GM19238 (cell line): ENCODE data around the gene GRIK2.
"Not testable (repeated sequence)": the region's sequence is repeated elsewhere in the genome, so short reads cannot be mapped to it uniquely, and the experiment has no call there.

ENCODE experiments used
- DNase-seq: peaks from one replicate; pipeline ENCODE4 v3.0.0; 2011; ENCODE audit warnings: low spot score; ENCODE audit not compliant: insufficient read length

The GRIK2 gene

DNA sequence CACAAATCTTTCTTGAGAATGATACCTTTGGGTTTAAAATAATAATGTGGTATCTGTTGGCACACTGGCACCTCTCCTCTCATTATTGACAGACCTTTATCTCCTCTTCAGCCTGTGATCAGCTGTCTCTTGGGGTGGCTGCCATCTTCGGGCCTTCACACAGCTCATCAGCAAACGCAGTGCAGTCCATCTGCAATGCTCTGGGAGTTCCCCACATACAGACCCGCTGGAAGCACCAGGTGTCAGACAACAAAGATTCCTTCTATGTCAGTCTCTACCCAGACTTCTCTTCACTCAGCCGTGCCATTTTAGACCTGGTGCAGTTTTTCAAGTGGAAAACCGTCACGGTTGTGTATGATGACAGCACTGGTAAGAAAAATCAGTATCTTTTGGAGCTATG is 232.8 kb downstream of the GRIK2 start:
- no peak for DNase-seq

DNA sequence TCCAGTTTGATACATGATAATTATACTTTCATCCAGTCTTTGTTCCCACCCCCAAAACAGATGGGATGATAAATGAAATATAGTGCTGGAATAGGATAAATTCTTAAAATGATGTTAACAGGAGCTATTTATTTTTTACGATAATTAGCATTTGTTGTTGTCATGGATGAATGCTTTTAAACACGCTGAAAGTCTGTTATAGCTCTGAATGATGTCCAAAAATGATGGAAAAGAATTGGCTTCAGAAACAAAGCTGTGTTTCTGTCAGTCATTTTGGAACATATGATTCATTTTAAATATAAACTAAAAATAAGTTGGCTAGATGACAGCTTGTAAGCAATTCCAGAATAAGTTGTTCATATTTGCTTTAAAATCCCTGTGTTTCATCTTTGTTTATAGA is 237.4 kb downstream of the GRIK2 start:
- DNase-seq = no peak

DNA sequence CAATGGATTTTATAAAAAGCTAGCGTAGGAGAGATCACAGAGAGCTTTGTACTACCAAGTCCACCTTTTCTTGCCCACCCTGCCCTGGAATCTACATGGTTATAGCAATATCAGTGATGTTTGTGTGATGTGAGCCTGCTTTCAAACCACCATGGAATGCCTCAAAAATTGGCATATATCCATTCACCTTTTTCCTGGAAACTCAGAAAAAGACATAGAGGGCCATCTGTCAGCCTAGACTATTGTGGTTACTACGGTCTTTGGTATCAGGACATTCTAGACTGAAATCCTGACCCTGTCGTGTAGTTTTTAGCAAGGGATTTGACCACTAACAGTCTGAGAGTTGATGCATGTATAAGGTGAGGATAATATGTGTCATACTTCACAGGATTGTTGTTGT is 239.6 kb downstream of the GRIK2 start:
- DNase-seq = no peak

DNA sequence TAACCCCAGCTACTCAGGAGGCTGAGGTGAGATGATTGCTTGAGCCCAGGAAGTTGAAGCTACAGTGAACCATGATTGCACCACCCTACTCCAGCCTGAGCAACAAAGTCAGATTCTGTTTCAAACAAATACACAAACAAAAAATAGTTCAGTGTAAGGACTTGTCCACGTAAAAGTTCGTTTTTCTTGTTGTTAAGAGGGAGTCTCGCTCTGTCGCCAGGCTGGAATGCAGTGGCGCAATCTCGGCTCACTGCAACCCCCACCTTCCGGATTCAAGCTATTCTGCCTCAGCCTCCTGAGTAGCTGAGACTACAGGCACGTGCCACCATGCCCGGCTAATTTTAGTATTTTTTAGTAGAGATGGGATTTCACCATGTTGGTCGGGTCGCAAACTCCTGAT is 245.4 kb downstream of the GRIK2 start:
- not testable (repeated sequence) for DNase-seq

DNA sequence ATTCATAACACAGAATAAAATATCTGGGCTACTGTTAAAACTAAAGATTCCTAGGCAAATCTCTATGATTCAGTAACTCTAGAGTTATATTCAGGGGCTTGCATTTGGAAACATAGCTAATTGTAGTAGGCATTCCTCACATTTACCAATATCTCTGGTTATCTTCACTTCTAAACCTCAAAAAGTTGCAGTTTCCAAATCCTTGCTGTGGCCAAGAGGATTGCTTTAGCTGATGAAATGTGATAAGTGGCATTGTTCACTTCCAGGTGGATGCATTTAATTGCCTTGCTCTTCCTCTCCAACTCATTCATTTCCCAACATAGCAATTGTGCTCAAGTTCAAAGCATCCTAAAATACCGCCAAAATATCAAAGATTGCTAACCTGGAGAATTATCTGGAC is 246.6 kb downstream of the GRIK2 start:
- no peak for DNase-seq

DNA sequence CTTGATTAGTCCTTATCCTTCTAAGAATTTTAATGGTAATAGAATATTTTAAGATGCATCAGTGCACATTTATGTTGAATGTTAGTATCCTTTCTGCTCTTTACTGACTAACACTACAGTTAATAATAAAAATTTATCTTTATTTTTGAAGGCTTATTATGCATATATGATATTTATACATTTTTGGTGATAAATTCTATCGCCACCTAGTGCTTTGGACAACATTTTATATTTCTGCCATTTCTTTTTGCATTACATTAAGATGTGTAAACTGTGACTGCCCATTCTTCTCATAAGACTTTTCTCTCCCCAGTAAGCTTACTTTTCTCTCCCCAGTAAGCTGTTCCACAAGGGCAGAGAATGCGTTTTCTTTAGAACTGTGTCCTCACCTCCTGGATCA is 252.3 kb downstream of the GRIK2 start:
- no peak for DNase-seq

DNA sequence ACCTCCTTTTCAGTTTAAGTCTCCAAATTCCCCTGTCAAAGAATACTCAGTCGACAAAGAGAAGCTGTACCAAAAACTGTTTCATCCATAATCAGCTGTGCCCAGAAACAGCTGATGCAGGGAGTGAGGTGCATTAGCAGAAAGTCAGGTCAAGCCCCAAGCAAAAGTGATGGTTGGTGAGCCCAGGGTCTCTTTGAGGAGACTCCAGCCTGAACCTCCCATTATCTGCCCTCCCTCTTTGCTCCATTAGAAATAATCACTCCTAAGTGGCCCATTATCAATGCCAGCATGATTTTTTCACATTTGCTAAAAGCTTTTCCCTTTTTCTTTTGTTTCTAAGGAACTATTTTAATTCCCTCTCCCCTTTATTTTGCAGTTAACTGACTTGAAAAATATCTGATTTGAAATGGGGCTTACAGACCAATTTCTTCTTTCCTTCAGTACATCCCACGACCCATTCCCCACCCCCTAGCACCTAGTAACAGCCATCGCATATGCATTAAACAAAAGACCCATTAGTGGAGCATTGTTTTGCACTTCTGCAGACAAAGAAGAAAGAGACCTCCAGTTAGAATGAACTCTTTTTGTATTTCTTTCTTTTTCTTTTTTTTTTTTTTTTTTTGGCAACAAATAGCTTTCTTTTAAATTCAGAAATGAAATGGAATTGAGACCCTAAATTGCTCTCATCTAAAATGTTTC is 257.0 kb downstream of the GRIK2 start:
- DNase-seq = no peak

DNA sequence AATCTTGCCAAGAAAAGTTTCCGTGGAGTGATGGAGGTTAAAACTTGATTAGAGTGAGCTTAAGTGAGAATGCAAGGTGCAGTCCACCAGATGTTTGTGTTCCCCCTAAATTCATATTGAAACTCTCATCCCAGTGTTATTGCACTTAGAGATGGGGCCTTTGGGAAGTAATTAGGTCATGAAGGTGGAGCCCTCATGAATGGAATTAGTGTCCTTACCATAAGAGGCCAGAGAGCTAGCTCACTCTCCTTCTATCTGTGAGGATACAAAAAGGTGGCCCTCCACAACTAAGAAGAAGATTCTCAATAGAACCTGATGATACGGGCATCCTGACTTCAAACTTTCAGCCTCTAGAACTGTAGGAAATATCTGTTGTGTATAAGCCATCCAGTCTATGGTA is 258.6 kb downstream of the GRIK2 start:
- DNase-seq = no peak

DNA sequence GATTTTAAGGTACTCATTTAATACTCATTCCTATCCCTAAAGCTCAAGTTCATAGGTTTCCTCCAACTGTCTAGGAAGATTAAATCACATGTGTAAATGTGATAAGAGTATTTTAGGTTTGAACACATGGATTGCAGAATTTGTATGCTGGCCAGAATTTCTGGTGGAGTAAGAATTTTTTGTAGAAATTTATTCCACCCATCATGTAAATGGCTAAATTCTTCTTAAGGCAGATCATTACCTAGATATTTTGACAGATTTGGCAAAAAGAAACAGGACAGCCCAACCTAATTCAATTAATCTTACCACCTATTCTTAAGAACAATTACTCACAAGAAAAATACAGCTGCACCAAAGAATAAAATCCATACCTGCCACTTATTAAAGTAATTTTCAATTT is 261.6 kb downstream of the GRIK2 start:
- DNase-seq = no peak

DNA sequence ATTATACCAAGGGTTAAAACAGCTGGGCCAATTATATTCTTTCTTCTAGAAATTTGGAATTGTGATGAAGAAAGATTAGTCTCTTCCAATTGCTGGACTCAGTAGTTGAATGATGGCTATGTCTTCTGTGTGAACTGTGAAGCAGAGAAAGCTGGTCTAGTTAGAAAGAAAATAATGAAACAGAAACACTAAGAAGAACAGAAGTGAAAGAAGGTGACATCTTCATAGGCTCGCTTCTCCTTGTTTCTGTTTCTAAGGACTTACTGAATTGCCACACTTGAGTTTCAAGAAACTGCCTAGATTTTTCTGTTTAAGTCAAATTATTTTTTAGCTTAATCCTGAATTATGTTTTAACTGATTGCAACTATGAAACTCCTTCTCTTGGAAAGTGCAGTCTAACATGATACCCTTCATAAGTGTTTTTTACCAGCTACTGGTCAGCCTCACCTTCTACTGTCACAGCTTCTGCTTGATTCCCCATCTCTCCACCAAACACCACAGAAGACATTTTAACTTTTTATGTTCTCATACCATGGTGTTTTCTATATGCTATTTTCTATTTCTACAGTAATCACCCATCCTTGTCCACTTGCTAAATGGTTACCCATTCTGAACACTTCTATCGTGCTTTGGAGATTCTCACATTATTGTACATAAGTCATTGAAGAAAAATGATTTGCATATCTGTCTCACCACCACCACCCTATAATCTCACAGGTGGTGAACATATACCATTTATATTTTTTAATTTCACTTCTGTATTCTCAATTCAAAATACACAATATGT is 268.8 kb downstream of the GRIK2 start:
- DNase-seq = no peak

DNA sequence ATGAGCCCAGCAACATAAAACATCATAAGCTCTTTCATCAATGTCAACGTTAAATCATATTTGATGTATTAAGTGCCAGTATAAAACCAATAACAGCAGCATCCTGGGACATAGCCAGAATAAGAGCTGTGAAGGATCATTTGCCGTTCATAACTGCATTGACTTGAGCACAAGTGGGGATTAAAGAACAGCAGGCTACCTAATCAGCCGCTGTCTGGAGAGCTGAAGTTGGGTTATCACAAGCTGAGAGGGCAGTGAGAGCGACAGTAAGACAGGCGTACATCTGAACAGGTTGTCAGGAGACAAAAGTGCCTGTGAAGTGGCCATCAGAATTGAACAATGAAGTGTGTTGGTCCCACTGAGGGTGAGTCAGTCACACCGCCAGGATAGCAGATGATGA is 269.6 kb downstream of the GRIK2 start:
- no peak for DNase-seq

DNA sequence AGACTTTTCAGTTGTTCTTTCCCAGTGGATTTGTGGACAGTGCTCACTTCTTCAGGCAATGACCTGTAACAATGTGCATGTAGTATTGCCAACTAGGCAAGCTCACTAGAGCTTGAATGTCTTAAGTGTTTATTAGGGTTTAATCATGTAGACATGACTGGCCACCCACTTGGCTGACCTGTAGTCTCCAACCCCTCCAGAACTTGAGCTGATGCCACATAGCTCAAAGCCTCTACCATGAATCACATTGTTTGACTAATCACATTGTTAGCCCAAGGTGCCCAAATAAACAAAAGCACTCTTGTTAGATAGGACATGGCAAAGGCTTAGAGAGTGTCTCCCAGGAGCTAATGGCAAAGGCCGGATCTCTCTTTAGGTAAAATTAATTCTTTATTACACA is 272.7 kb downstream of the GRIK2 start:
- no peak for DNase-seq

DNA sequence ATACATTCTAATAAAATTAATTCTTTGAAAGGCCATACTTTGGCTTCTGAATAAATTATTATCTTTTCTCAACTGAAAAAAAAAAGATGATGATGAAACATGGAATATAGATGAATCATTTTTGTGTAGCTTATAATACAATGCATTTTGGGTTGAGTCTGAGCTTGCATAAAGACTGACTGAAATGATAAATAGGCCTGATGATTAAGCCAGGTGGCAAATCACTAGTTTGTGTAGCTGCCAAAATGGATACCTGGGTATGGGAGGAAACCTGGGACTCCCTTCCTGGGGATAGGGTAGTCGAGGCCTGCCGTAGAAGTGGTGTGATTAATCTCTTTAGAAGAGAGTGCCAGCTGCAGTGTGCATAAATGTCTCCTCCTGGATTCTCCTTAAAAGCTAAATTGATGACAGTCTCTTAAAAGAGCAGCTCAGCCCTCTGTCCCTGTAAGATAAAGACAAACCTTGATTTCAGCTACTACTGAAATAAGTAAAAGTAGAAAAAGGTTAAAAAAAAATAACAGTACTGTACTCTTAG is 275.1 kb downstream of the GRIK2 start:
- no peak for DNase-seq

DNA sequence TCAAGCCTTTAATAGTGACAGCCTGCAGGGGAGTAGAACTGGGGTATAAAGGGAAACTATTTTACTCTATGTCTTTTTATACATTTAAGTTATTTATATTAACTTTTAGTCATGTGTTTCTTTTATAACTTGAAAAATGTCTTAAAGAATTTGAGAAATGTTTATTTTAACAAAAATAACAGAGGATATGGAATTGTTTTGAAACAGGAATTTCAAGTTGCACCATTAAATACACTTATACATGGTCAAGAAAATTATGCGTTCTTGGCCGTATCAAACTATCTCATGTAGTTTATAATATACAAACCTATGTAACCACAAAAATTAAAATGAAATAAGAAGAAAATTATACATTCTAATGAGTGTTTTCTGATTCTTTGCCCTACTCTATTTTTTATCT is 282.7 kb downstream of the GRIK2 start:
- DNase-seq = no peak

DNA sequence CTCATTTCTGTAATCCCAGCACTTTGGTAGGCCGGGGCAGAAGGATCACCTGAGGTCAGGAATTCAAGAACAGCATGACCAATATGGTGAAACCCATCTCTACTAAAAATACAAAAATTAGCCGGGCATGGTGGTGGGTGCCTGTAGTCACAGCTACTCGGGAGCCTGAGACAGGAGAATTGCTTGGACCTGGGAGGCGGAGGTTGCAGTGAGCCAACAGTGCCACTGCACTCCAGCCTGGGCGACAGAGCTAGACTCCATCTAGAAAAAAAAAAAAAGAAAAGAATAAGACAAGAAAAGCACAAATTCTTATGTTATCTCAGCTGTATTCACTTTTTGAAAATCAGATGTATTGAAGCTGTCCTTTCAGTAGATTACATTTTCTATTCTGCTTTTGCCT is 289.4 kb downstream of the GRIK2 start:
- no peak for DNase-seq

DNA sequence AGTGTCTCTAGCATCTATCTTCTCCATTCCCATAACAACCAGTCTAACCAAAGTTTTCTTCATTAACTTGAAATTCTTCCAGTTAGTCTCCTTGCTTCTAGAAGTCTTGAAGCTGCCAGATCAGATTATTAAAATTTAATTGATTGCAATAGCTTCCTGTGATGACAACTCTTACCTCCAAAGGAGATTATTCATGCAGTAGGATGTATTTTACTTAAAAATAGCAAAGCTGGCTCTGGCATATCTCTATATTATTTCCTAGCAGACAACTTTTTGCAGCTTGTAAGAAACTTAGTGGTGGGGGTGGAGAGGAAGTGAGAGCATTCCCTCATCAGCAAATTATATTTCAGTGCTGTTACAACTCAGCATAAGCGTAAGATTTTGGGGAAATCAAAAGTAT is 290.4 kb downstream of the GRIK2 start:
- no peak for DNase-seq

DNA sequence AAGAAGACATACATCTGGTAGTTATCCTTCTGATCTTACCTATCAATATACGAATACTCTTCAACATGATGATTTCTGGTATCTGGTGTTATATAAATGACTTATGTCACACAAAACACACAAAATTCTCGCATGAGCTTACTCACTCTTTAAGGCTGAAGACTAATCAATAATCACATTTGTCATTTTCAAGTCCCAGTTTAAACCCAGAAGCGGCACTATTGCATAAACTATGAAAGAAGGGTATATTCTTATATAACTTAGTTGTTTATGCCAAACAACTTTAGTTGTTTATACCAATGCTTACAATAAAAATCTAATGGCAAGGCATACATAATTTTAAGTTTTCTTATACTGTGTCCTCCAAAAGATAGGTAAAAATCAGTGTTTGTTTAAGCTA is 293.1 kb downstream of the GRIK2 start:
- DNase-seq = no peak

DNA sequence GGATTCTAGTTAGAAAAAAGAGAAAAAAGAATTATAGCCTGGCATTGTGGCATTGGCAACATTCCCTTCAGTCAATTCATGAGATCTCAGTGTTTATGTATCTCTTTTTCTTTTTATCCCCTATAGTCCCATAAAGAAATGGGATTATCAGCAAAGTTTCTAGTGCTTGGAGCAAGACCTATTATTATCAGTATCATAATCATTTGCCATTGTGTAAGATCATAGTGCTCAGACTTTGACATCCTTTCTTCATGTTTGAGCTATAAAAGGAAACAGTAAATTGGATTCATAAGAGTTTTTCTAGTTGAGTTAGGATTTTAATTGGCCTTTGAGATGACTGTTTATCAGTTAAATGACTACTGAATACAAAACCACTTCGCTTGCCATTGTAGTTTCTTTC is 295.6 kb downstream of the GRIK2 start:
- no peak for DNase-seq

DNA sequence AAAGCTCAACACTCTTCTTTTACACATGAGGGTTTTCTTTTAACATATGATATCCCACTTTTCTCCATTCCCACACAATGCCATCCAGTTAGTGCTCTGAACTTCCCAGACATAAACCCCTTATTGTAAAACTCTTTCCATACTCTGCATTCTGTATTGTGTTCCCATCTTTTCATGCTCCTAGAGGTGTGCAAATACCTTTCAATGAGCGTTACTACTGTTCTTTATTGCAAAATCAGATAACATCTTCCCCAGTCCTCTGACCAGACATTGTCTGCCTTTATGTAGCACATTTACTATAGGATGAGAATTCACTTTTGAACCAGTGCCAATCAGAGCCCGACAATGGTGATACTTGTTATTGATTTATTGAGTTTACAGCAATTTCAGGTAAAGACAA is 296.2 kb downstream of the GRIK2 start:
- no peak for DNase-seq

DNA sequence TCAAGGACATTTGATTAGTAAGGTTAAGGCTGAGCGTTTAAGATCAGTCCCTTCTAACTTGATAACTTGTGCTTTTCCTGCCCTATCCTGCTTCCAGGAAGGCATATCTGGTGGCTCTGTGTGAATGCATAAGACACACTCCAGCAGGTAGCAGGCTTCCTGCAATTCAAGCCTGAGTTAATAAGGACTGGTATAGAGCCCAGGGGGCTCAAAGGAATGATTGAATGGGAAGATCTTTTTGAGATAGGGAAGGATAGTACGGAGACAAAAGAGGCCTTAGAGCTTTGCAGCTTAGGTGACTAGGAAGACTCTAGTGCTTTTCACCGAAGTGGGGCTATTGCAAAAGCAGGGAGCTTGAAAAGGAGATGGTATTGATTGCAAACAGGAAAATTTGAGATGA is 307.1 kb downstream of the GRIK2 start:
- DNase-seq = no peak

DNA sequence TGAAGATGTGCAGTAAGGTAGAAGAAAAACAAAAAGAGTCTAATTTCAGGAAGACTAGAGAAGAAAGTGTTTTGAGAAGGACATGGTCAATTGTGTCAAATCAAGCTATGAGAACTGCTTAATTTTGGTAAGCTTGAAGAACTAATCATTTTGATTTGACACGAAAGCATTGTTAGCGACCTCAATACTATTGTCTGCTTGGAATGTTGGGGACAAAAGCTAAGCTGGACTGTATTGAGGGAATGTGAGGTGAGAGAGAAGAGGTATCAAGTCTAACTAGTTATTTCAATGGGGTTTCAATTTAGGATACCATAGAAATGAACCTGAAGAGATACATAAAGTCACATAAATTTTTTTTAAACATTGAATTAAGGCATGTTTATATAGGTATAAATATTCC is 309.8 kb downstream of the GRIK2 start:
- DNase-seq = no peak

DNA sequence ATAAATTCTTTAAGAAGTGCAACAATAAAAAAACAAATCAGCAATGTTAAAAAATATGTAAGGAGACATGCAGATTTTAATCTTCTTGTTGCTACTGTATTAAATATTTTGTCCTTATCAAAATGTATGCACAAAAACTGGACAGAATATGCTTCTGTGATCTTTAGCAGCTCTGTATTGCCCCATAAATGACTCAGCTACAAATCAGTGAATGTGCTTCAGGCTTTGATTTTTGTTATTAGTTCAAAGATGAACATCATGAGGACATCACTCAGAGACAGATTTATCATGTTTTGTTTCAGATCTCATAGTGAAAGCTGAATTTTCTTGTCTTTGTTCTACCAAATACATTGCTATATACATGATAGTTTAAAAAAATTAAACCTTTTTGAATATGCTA is 312.4 kb downstream of the GRIK2 start:
- no peak for DNase-seq

DNA sequence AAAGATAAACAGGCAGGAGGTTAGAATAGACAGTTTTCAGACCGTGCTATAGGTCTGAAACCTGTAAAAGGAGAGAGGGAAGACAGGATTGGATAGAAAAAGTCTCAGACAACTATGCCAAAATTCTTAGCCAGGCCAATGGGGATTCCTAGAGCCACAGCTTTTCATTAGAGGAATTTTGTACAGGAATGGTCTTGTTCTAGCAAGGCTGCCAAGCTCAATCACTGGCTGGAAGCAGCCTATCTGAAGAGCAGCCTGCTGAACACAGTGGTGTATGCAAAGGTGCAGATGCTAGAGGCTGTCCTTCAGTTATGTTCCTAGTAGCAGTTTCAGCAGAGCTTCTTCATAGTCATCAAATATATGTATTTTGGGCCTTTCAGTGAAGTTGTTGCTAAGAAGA is 313.1 kb downstream of the GRIK2 start:
- DNase-seq = no peak
